ENCODE results near the gene ZNF777.

- TF ChIP-seq CTCF (IDR thresholded peaks at IDR 0.05; ENCODE audit: low read depth, low read length, poor library complexity, severe bottlenecking) (peak; percentile 35), EZH2phosphoT487 (IDR thresholded peaks at IDR 0.05; ENCODE audit: borderline replicate concordance, low read length) (no peak)
Measured at GRCh38 chr7:149497467-149498261, 36.8 kb upstream of the ZNF777 start, which contains the start of gene ZNF746.

Data from DOHH2 (cell line).